ENCODE measurements around the gene NCEH1. TPM values are rescaled to one million over a fixed set of nuclear protein-coding genes. Genes with fewer than 3 reads are reported as not detected.

Gene NCEH1
- polyA plus RNA-seq, 3 donors, result 8.6 to 23.9 (median 20.7) TPM

DNA sequence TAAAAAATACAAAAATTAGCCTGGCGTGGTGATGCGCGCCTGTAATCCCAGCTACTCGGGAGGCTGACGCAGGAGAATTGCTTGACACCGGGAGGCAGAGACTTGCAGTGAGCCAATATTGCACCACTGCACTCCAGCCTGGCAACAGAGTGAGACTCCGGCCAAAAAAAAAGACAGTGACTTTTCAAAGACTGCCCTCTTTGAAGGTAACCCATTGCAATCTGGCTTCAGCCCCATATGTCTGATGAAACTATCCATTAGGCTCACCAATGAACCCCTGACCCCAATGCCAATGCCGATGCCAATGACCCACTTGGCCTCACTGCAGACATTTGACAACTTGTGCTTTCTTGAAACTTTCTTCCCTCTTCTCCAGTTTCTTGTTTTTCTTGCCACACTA is 54.3 kb downstream of the NCEH1 start:
- H3K9me3 ChIP-seq (replicated peaks in 1 of 2; ENCODE audit: control insufficient read depth in 1 of 2, insufficient read depth in 1 of 2, low read length in 2 of 2), result no peaks in the 10 kb centered on the region
- WGBS (ENCODE audit: insufficient coverage), result 90% methylated on average over 8 of the region's 8 CpGs
- Mint-ChIP-seq H3K27ac (no peak overlapping the region), H3K27me3 (ENCODE audit: low read depth in 3 of 3) (no peaks in the 10 kb centered on the region), H3K4me1 (peaks cover 8% of the 10 kb centered on the region), H3K9me3 (no peaks in the 10 kb centered on the region), H3K4me3 (no peak overlapping the region), H3K36me3 (peaks cover 0 to 3% of the 10 kb centered on the region in 2 donors)
- H4K20me1 ChIP-seq (ENCODE audit: insufficient read depth, low read length), result peaks cover 59% of the 10 kb centered on the region
- no peak overlapping the region for H3K9ac ChIP-seq (ENCODE audit: insufficient read depth, low read length, poor library complexity, severe bottlenecking)
- intact Hi-C loops (cut with micrococcal nuclease), result no loop called here
- peaks cover 10% of the 10 kb centered on the region for H3K79me2 ChIP-seq (ENCODE audit: insufficient read depth, low read length)
- no peak for DNase-seq
- no peak overlapping the region for H2AFZ ChIP-seq (ENCODE audit: insufficient read depth, low read depth, low read length, poor library complexity, severe bottlenecking)
- H3K36me3 ChIP-seq (replicated peaks in 1 of 2; ENCODE audit: control insufficient read depth in 1 of 2, insufficient read depth in 2 of 2, low read length in 2 of 2), result no peaks in the 10 kb centered on the region
- TF ChIP-seq CTCF (IDR thresholded peaks at IDR 0.05), result no peak
- no peak overlapping the region for H3K27ac ChIP-seq (ENCODE audit: low read depth in 1 of 2, low read length in 2 of 2)
- H3K27me3 ChIP-seq (ENCODE audit: control insufficient read depth in 2 of 2, insufficient read depth in 2 of 2, low read length in 2 of 2), result no peaks in the 10 kb centered on the region
- no peak overlapping the region for H3K4me2 ChIP-seq (replicated peaks; ENCODE audit: extremely low read depth, low read length, poor library complexity, severe bottlenecking)
- H3K4me3 ChIP-seq (replicated peaks in 1 of 3; ENCODE audit: low read depth in 2 of 3, low read length in 3 of 3), result no peak overlapping the region
- H3K4me1 ChIP-seq (ENCODE audit: control insufficient read depth in 1 of 2, insufficient read depth in 2 of 2, low read length in 2 of 2), result peaks cover 5 to 7% of the 10 kb centered on the region in 2 donors

DNA sequence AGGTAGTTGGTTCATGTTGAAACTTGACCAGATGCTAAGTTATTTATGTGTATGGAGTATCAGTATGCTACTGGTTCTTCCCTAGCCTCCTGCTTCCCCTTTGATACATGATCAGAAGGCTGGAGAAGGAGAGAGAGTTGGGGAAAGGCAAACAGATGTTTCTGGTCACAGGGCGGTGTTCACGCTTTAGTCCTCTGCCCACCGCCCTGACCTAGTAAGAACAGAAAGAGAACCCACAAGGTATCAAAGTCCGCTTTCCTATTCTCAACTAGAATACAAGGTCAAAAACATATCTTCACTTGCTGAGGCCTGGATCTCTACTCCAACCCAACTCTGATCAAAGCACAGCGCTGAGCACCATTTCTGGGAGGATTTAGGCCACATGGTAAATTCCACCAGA is 55.5 kb downstream of the NCEH1 start:
- no peak overlapping the region for H3K27ac ChIP-seq (ENCODE audit: low read depth in 1 of 2, low read length in 2 of 2)
- no peak overlapping the region for H3K27ac Mint-ChIP-seq
- H3K4me1 ChIP-seq (ENCODE audit: control insufficient read depth in 1 of 2, insufficient read depth in 2 of 2, low read length in 2 of 2), result peaks cover 5 to 9% of the 10 kb centered on the region in 2 donors
- peaks cover 65% of the 10 kb centered on the region for H4K20me1 ChIP-seq (ENCODE audit: insufficient read depth, low read length)
- no peak for DNase-seq
- H3K79me2 ChIP-seq (ENCODE audit: insufficient read depth, low read length), result peaks cover 10% of the 10 kb centered on the region
- intact Hi-C loops (cut with micrococcal nuclease), result no loop called here
- H3K9me3 Mint-ChIP-seq, result no peaks in the 10 kb centered on the region
- no peak overlapping the region for H3K4me2 ChIP-seq (replicated peaks; ENCODE audit: extremely low read depth, low read length, poor library complexity, severe bottlenecking)
- no peaks in the 10 kb centered on the region for H3K36me3 ChIP-seq (replicated peaks in 1 of 2; ENCODE audit: control insufficient read depth in 1 of 2, insufficient read depth in 2 of 2, low read length in 2 of 2)
- H3K9me3 ChIP-seq (replicated peaks in 1 of 2; ENCODE audit: control insufficient read depth in 1 of 2, insufficient read depth in 1 of 2, low read length in 2 of 2), result no peaks in the 10 kb centered on the region
- no CpG with 5 or more reads among the region's 5 CpGs for WGBS (ENCODE audit: insufficient coverage)
- H3K27me3 Mint-ChIP-seq (ENCODE audit: low read depth in 3 of 3), result no peaks in the 10 kb centered on the region
- no peak overlapping the region for H3K9ac ChIP-seq (ENCODE audit: insufficient read depth, low read length, poor library complexity, severe bottlenecking)
- H3K4me3 ChIP-seq (replicated peaks in 1 of 3; ENCODE audit: low read depth in 2 of 3, low read length in 3 of 3), result no peak overlapping the region
- peaks cover 10% of the 10 kb centered on the region for H3K4me1 Mint-ChIP-seq
- H3K4me3 Mint-ChIP-seq, result no peak overlapping the region
- no peaks in the 10 kb centered on the region for H3K27me3 ChIP-seq (ENCODE audit: control insufficient read depth in 2 of 2, insufficient read depth in 2 of 2, low read length in 2 of 2)
- no peak for TF ChIP-seq CTCF (IDR thresholded peaks at IDR 0.05)
- peaks cover 0 to 3% of the 10 kb centered on the region in 2 donors for H3K36me3 Mint-ChIP-seq
- H2AFZ ChIP-seq (ENCODE audit: insufficient read depth, low read depth, low read length, poor library complexity, severe bottlenecking), result no peak overlapping the region

All from CD14-positive monocyte (primary cell).